SK-N-SH (cell line): ENCODE results near the gene MALAT1. TPM values are rescaled to one million over a fixed set of nuclear protein-coding genes. Genes with fewer than 3 reads are reported as not detected.

ENCODE experiments used
- CTCF ChIA-PET: fragments of 300-600, 350-600 bp; formaldehyde crosslinking; extraction: SDS; loops from one replicate; lab custom pipeline; 2021; lab: Yijun Ruan, JAX
- POLR2A ChIA-PET: fragments of 350-600 bp; sonication (Branson Sonifier 250); formaldehyde crosslinking; extraction: SDS; loops from one replicate; lab custom pipeline; 2020; ENCODE audit warnings: antibody characterized with exemption, inconsistent platforms; lab: Yijun Ruan, JAX
- DNase-seq: peaks from one replicate; pipeline ENCODE4 v3.0.0; 2012
- H2AFZ ChIP-seq: fragments of 200-600 bp; sonication (generic); 2 replicates; pipeline ENCODE4 v1.8.1; 2016; ENCODE audit warnings: antibody characterized with exemption, mild to moderate bottlenecking, low read depth
- H3F3A ChIP-seq: fragments of 200-600 bp; sonication (generic); replicated peaks from 2 replicates; pipeline ENCODE3; 2016; ENCODE audit warnings: antibody characterized with exemption, mild to moderate bottlenecking; ENCODE audit not compliant: insufficient read depth
- H3K27ac ChIP-seq, 2 experiments: fragments of 200-500 bp in 1 of 2; fragments of 200-600 bp in 1 of 2; sonication (Bioruptor generic) in 1 of 2; sonication (generic), shearing (Covaris generic) in 1 of 2; 2 replicates each; pipeline versions ENCODE4 v1.5.1 to v1.6.1; 2014 to 2016; ENCODE audit warnings: low read depth in 2 of 2, inconsistent platforms in 1 of 2, low read length in 1 of 2, mild to moderate bottlenecking in 1 of 2, mixed read lengths in 1 of 2
- H3K27me3 ChIP-seq: fragments of 200-600 bp; sonication (generic), shearing (Covaris generic); 2 replicates; pipeline ENCODE4 v1.6.1; 2016; ENCODE audit warnings: mixed run types; ENCODE audit not compliant: insufficient read depth
- H3K36me3 ChIP-seq, 2 experiments: fragments of 200-500 bp in 1 of 2; fragments of 200-600 bp in 1 of 2; sonication (Bioruptor generic) in 1 of 2; sonication (generic) in 1 of 2; replicated peaks in 1 of 2; 2 replicates each; pipeline versions ENCODE3 to v1.5.1; 2014 to 2016; ENCODE audit warnings: low read length in 1 of 2, mild to moderate bottlenecking in 1 of 2; ENCODE audit not compliant: insufficient read depth in 2 of 2, control insufficient read depth in 1 of 2
- H3K4me1 ChIP-seq, 2 experiments: fragments of 200-500 bp in 1 of 2; fragments of 200-600 bp in 1 of 2; sonication (Bioruptor generic) in 1 of 2; sonication (generic), shearing (Covaris generic) in 1 of 2; 2 replicates each; pipeline versions ENCODE4 v1.5.1 to v1.6.1; 2014 to 2016; ENCODE audit warnings: low read depth in 1 of 2, low read length in 1 of 2, mixed run types in 1 of 2; ENCODE audit not compliant: insufficient read depth in 2 of 2, control insufficient read depth in 1 of 2
- H3K4me2 ChIP-seq: fragments of 200-600 bp; sonication (generic), shearing (Covaris generic); 2 replicates; pipeline ENCODE4 v1.6.1; 2017; ENCODE audit warnings: mixed run types
- H3K4me3 ChIP-seq, 2 experiments: fragments of 200-500 bp in 1 of 2; fragments of 200-600 bp in 1 of 2; sonication (Bioruptor generic) in 1 of 2; sonication (generic), shearing (Covaris generic) in 1 of 2; 2 replicates each; pipeline versions ENCODE4 v1.5.1 to v1.8.1; 2014 to 2016; ENCODE audit warnings: low read depth in 2 of 2, inconsistent platforms in 1 of 2, low read length in 1 of 2, mild to moderate bottlenecking in 1 of 2, mixed read lengths in 1 of 2, moderate library complexity in 1 of 2
- H3K79me2 ChIP-seq: fragments of 200-600 bp; sonication (generic); 2 replicates; pipeline ENCODE4 v1.8.1; 2017; ENCODE audit warnings: mild to moderate bottlenecking; ENCODE audit not compliant: insufficient read depth
- H3K9ac ChIP-seq: fragments of 200-600 bp; sonication (generic); 2 replicates; pipeline ENCODE4 v1.6.1; 2017; ENCODE audit warnings: mixed run types
- H3K9me2 ChIP-seq: fragments of 200-600 bp; sonication (generic); 2 replicates; pipeline ENCODE4 v1.6.1; 2017; ENCODE audit warnings: mixed run types
- H3K9me3 ChIP-seq: fragments of 200-600 bp; sonication (generic); 2 replicates; pipeline ENCODE4 v1.6.1; 2017; ENCODE audit warnings: mixed run types, mild to moderate bottlenecking, moderate library complexity
- H4K20me1 ChIP-seq: fragments of 200-600 bp; sonication (generic); 2 replicates; pipeline ENCODE4 v1.6.1; 2017; ENCODE audit warnings: mild to moderate bottlenecking, mixed run types; ENCODE audit not compliant: insufficient read depth
- CHD2 ChIP-seq: fragments of 150-350 bp; IDR thresholded peaks from 2 replicates; pipeline ENCODE4 v1.6.1; 2018; ENCODE audit warnings: low read length; ENCODE audit not compliant: partially characterized antibody
- CTCF ChIP-seq: fragments of 200-600 bp; sonication (generic); IDR thresholded peaks from 2 replicates; pipeline ENCODE4 v1.6.1; 2017; ENCODE audit warnings: antibody characterized with exemption, mild to moderate bottlenecking, moderate library complexity
- ELF1 ChIP-seq: IDR thresholded peaks from 2 replicates; pipeline ENCODE4 v1.4.0; 2012
- FOSL2 ChIP-seq: IDR thresholded peaks from 2 replicates; pipeline ENCODE4 v1.4.0; 2012; ENCODE audit warnings: low read depth, mild to moderate bottlenecking, moderate library complexity, borderline replicate concordance
- FOXM1 ChIP-seq: IDR thresholded peaks from 2 replicates; pipeline ENCODE4 v1.4.0; 2012; ENCODE audit warnings: low read depth, mild to moderate bottlenecking
- GATA2 ChIP-seq: sonication (generic); formaldehyde crosslinking; IDR thresholded peaks from 2 replicates; pipeline ENCODE4 v1.5.0; 2020; ENCODE audit warnings: mild to moderate bottlenecking, missing genetic modification reagents
- JUND ChIP-seq: IDR thresholded peaks from 2 replicates; pipeline ENCODE4 v1.4.0; 2012
- MEF2A ChIP-seq: IDR thresholded peaks from 2 replicates; pipeline ENCODE4 v1.4.0; 2012; ENCODE audit warnings: low read depth, borderline replicate concordance
- MXI1 ChIP-seq: IDR thresholded peaks from 2 replicates; pipeline ENCODE4 v1.6.1; 2012; ENCODE audit warnings: mild to moderate bottlenecking, low read depth, low read length, improper control_type of control experiment
- NRF1 ChIP-seq: IDR thresholded peaks from 2 replicates; pipeline ENCODE4 v1.6.1; 2012; ENCODE audit warnings: low read depth, mild to moderate bottlenecking, low read length
- RAD21 ChIP-seq: IDR thresholded peaks from 2 replicates; pipeline ENCODE4 v1.6.1; 2012; ENCODE audit warnings: mild to moderate bottlenecking, low read length
- RCOR1 ChIP-seq: fragments of 150-350 bp; IDR thresholded peaks from 2 replicates; pipeline ENCODE4 v1.6.1; 2017; ENCODE audit warnings: antibody characterized with exemption, low read length
- RFX5 ChIP-seq: IDR thresholded peaks from 2 replicates; pipeline ENCODE4 v1.6.1; 2012; ENCODE audit warnings: mild to moderate bottlenecking, improper control_type of control experiment, low read length
- SMC3 ChIP-seq: IDR thresholded peaks from 2 replicates; pipeline ENCODE4 v1.6.1; 2012; ENCODE audit warnings: low read depth, low read length, improper control_type of control experiment
- TCF12 ChIP-seq: IDR thresholded peaks from 2 replicates; pipeline ENCODE4 v1.4.0; 2012
- USF1 ChIP-seq: IDR thresholded peaks from 2 replicates; pipeline ENCODE4 v1.4.0; 2012; ENCODE audit warnings: low read depth, borderline replicate concordance
- YY1 ChIP-seq: IDR thresholded peaks from 2 replicates; pipeline ENCODE4 v1.4.0; 2012; ENCODE audit warnings: low read depth, mild to moderate bottlenecking
- WGBS: methylation state at CpG from one replicate; pipeline ENCODE4 v1.1.6; 2017; ENCODE audit warnings: low lambda C conversion rate; 5-methylcytosine and 5-hydroxymethylcytosine counted together
- polyA plus RNA-seq, 3 experiments: library from polyadenylated mRNA; depleted of rRNA; stranded (reverse); fragments of >200 nt; gene quantifications; 2 replicates each; pipeline ENCODE4 v1.2.3, GENCODE V29; 2012
- TF ChIP-seq, protein P1 (sequence below): IDR thresholded peaks from 2 replicates; pipeline ENCODE4 v1.4.0; 2012; ENCODE audit warnings: low read depth
- TF ChIP-seq, protein P2 (sequence below): fragments of 150-350 bp; IDR thresholded peaks from 2 replicates; pipeline ENCODE4 v1.6.1; 2017; ENCODE audit warnings: antibody characterized with exemption, low read length, low read depth, borderline replicate concordance

MALAT1 gene
- polyA plus RNA-seq, 1 of the 3 experiments (the other 2 are of a cell fraction), result 285 TPM

DNA sequence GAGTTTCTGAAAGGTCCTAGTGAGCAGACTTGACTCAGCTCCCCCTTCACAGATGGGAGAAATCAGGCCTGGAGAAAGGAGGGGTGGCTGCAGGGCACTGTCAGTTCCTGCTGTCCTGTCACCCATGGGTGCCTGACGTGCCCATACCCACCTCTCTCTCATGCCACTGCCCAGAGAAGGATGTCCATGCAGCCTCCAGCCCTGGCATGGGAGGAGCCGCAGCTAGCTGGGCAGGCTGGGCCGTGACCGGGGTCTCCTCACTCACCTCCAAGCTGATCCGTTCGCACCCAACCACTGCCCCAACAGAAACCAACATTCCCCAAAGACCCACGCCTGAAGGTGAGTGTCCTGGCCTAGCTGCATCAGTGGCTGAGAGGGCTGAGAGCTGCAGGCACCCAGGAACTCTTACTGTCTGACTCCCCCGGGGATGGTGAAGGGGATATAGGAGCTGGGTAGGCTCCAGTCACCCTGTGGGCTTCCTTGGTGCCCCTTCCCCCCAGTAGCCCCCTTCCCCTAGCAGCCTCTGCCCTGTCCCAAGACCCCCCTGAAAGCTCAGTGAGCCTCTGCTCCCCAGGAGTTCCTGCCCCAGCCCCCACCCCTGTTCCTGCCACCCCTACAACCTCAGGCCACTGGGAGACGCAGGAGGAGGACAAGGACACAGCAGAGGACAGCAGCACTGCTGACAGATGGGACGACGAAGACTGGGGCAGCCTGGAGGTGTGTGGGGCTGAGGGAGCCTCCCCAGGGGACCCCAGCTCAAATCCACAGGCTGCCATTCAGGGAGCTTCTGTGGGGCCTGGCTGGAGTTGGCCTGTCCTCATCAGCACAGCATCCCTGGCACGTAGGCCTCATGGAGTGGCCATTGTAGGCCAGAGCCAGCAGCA is 37.8 kb downstream of the MALAT1 start (continued):
- TF ChIP-seq GATA2 (CRISPR knock-in tag) (no peak), JUND (no peak)
- TF ChIP-seq, protein P1, sequence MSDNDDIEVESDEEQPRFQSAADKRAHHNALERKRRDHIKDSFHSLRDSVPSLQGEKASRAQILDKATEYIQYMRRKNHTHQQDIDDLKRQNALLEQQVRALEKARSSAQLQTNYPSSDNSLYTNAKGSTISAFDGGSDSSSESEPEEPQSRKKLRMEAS, result no peak

DNA sequence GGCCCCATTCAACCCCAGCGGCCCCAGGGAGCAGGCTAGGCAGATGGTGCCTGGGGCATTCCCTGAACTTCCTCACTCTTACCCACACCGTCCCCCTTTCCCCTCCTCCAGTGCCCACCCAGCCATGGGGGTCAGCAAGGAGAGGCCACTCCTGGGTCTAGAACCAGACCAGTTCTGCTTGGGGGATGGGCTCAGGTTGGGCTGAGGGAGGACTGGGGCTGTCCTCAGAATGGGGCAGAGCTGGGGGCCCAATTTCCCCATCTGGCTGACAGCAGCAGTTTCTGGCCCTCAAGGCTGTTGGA is 38.4 kb downstream of the MALAT1 start:
- Histone ChIP-seq H3K27ac (no peak overlapping the region), H3K36me3 (peaks cover 3 to 41% of the 10 kb centered on the region in 2 experiments), H3K9me3 (no peaks in the 10 kb centered on the region), H3K4me3 (no peak overlapping the region), H3K4me2 (no peak overlapping the region), H3K27me3 (no peaks in the 10 kb centered on the region), H3K4me1 (peaks cover 4 to 12% of the 10 kb centered on the region in 2 experiments; a peak in 1 of 4 replicates), H2AFZ (no peak overlapping the region), H3K9ac (no peak overlapping the region)
- POLR2A ChIA-PET, result interaction anchor here (0.6 to 0.7 kb wide), 2 partner anchors 116 to 1233 kb away, joined by 3 read pairs; no protein-coding TSS in a partner anchor
- CTCF ChIA-PET, result interaction anchor here (0.7 to 13.1 kb wide), 4 partner anchors 10 to 57 kb away, joined by 3 to 295 read pairs (median 36); partner anchors contain the start of genes EHBP1L1, FAM89B, SCYL1 and ZNRD2
- TF ChIP-seq RAD21 (no peak), NRF1 (no peak), FOSL2 (no peak), MEF2A (no peak), ELF1 (no peak), CHD2 (no peak), RCOR1 (no peak), YY1 (no peak), JUND (no peak), FOXM1 (no peak), CTCF (no peak), GATA2 (CRISPR knock-in tag) (no peak), TCF12 (no peak), SMC3 (no peak), MXI1 (no peak), RFX5 (no peak), USF1 (no peak)
- TF ChIP-seq, protein P1, result no peak
- TF ChIP-seq, protein P2, sequence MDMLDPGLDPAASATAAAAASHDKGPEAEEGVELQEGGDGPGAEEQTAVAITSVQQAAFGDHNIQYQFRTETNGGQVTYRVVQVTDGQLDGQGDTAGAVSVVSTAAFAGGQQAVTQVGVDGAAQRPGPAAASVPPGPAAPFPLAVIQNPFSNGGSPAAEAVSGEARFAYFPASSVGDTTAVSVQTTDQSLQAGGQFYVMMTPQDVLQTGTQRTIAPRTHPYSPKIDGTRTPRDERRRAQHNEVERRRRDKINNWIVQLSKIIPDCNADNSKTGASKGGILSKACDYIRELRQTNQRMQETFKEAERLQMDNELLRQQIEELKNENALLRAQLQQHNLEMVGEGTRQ, result no peak
- TF ChIP-seq, all 33 proteins: peak for 0
- Histone ChIP-seq H3K9me2 (no peaks in the 10 kb centered on the region), H3K79me2 (no peaks in the 10 kb centered on the region), H4K20me1 (peaks cover 20% of the 10 kb centered on the region), H3F3A (peaks cover 48% of the 10 kb centered on the region)
- DNase-seq, result no peak
- WGBS, result no CpG with 5 or more reads among the region's 2 CpGs
